HepG2 (cell line): ENCODE measurements around the gene MS4A18. TPM values are rescaled to one million over a fixed set of nuclear protein-coding genes. Genes with fewer than 3 reads are reported as not detected.

Experiments
- ATAC-seq: fragments of 200-7000 bp; cut with Tn5 transposase; 3 replicates; pipeline ENCODE4 v1.9.1; 2020; ENCODE audit warnings: mild to moderate bottlenecking, moderate library complexity
- BruUV-seq: library from RNA; stranded (reverse); fragments of 400-500 nt; replicated peaks from 2 replicates; lab custom pipeline; 2021; lab: Mats Ljungman, UMichigan
- CTCF ChIA-PET: fragments of 300-600 bp; formaldehyde crosslinking; extraction: SDS; loops from one replicate; lab custom pipeline; 2021; ENCODE audit warnings: low total read pairs, inconsistent platforms, low intra/inter-chr PET ratio; lab: Yijun Ruan, JAX
- POLR2A ChIA-PET: fragments of 350-600 bp; sonication (Branson Sonifier 250); formaldehyde crosslinking; loops from one replicate; lab custom pipeline; 2020; ENCODE audit warnings: antibody characterized with exemption, inconsistent platforms; lab: Yijun Ruan, JAX
- DNase-seq: peaks from one replicate; pipeline ENCODE4 v3.0.0-alpha.2; 2015; ENCODE audit warnings: low spot score
- FAIRE-seq: peaks from 3 replicates; lab custom pipeline; 2011; peaks lifted over from hg19 to GRCh38; lab: Jason Lieb, UNC
- H2AFZ ChIP-seq: one replicate; pipeline ENCODE4 v1.6.1; 2011; ENCODE audit warnings: low read length, inconsistent platforms
- H3K27ac ChIP-seq: fragments of 300-600 bp; 3 replicates; pipeline ENCODE4 v1.8.0; 2011; ENCODE audit warnings: mixed run types, mild to moderate bottlenecking, mixed read lengths, low read length, inconsistent platforms; ENCODE audit not compliant: insufficient read depth; ENCODE audit errors: extremely low read length
- H3K27me3 ChIP-seq, 2 experiments: fragments of 200-600 bp in 1 of 2; 2 replicates in 1 of 2; 3 replicates in 1 of 2; pipeline versions ENCODE4 v1.6.0 to v1.8.0; 2011; ENCODE audit warnings: low read length in 2 of 2, mild to moderate bottlenecking in 2 of 2, moderate library complexity in 2 of 2, inconsistent platforms in 1 of 2; ENCODE audit not compliant: insufficient read depth in 2 of 2, control insufficient read depth in 1 of 2
- H3K36me3 ChIP-seq, 2 experiments: fragments of 200-600 bp in 1 of 2; replicated peaks in 1 of 2; 2 replicates in 1 of 2; 3 replicates in 1 of 2; pipeline versions ENCODE4 v1.5.1 to v1.8.0; 2011; ENCODE audit warnings: low read length in 2 of 2, inconsistent platforms in 1 of 2; ENCODE audit not compliant: insufficient read depth in 2 of 2, control insufficient read depth in 1 of 2
- H3K4me1 ChIP-seq: 2 replicates; pipeline ENCODE4 v1.5.1; 2012; ENCODE audit warnings: low read length, inconsistent platforms; ENCODE audit not compliant: insufficient read depth
- H3K4me2 ChIP-seq: 2 replicates; pipeline ENCODE4 v1.6.0; 2011; ENCODE audit warnings: low read depth, low read length, inconsistent platforms
- H3K4me3 ChIP-seq, 3 experiments: fragments of 200-600 bp in 1 of 3; sonication (generic), shearing (Covaris generic) in 1 of 3; replicated peaks in 1 of 3; 2 replicates each; pipeline ENCODE4 v1.5.1; 2011 to 2016; ENCODE audit warnings: low read length in 3 of 3, inconsistent platforms in 2 of 3, low read depth in 2 of 3, mild to moderate bottlenecking in 2 of 3, control low read depth in 1 of 3, mixed read lengths in 1 of 3; ENCODE audit not compliant: insufficient read depth in 1 of 3
- H3K79me2 ChIP-seq: one replicate; pipeline ENCODE4 v1.6.1; 2011; ENCODE audit warnings: low read length, inconsistent platforms; ENCODE audit not compliant: insufficient read depth
- H3K9ac ChIP-seq: 2 replicates; pipeline ENCODE4 v1.6.0; 2011; ENCODE audit warnings: mild to moderate bottlenecking, low read depth, low read length, inconsistent platforms; ENCODE audit not compliant: insufficient read depth
- H3K9me3 ChIP-seq: 2 replicates; pipeline ENCODE4 v1.5.1; 2012; ENCODE audit warnings: mild to moderate bottlenecking, low read length
- H4K20me1 ChIP-seq: 2 replicates; pipeline ENCODE4 v1.6.0; 2011; ENCODE audit warnings: inconsistent platforms, mild to moderate bottlenecking, low read length, moderate library complexity; ENCODE audit not compliant: insufficient read depth
- EHMT2 ChIP-seq: fragments of 200-600 bp; sonication (generic); IDR thresholded peaks from 2 replicates; pipeline ENCODE4 v1.7.0; 2017; ENCODE audit warnings: antibody characterized with exemption, low read depth, low read length, borderline replicate concordance
- ELF3 ChIP-seq: IDR thresholded peaks from 2 replicates; pipeline ENCODE4 v1.6.1; 2016; ENCODE audit warnings: missing genetic modification reagents, missing compliant biosample characterization
- KLF9 ChIP-seq: IDR thresholded peaks from 2 replicates; pipeline ENCODE4 v1.6.1; 2016; ENCODE audit warnings: low read depth
- MED8 ChIP-seq: sonication (generic); formaldehyde crosslinking; IDR thresholded peaks from 2 replicates; pipeline ENCODE4 v1.8.1; 2023; ENCODE audit warnings: mild to moderate bottlenecking, missing genetic modification reagents; ENCODE audit not compliant: insufficient replicate concordance
- NFE2L1 ChIP-seq: sonication (generic); formaldehyde crosslinking; IDR thresholded peaks from 2 replicates; pipeline ENCODE4 v1.4.0; 2020; ENCODE audit warnings: missing genetic modification reagents, mild to moderate bottlenecking, borderline replicate concordance
- SMAD1 ChIP-seq: sonication (generic); formaldehyde crosslinking; IDR thresholded peaks from 2 replicates; pipeline ENCODE4 v1.4.0; 2020; ENCODE audit warnings: missing genetic modification reagents, low read depth, mild to moderate bottlenecking, borderline replicate concordance
- SPEN ChIP-seq: sonication (generic); formaldehyde crosslinking; IDR thresholded peaks from 2 replicates; pipeline ENCODE4 v1.5.1; 2020; ENCODE audit warnings: low read depth, mild to moderate bottlenecking, missing genetic modification reagents
- TCF7L2 ChIP-seq: IDR thresholded peaks from 2 replicates; pipeline ENCODE4 v1.6.1; 2011; ENCODE audit warnings: mild to moderate bottlenecking, low read depth, low read length, moderate library complexity
- THYN1 ChIP-seq: sonication (generic); formaldehyde crosslinking; IDR thresholded peaks from 2 replicates; pipeline ENCODE4 v1.8.1; 2023; ENCODE audit warnings: low read depth, mild to moderate bottlenecking, moderate library complexity, missing genetic modification reagents, borderline replicate concordance
- TRIM24 ChIP-seq: sonication (generic); formaldehyde crosslinking; IDR thresholded peaks from 2 replicates; pipeline ENCODE4 v1.8.0; 2022; ENCODE audit warnings: mild to moderate bottlenecking, missing genetic modification reagents
- WIZ ChIP-seq: sonication (generic); formaldehyde crosslinking; IDR thresholded peaks from 2 replicates; pipeline ENCODE4 v1.5.1; 2020; ENCODE audit warnings: mild to moderate bottlenecking, missing genetic modification reagents
- ZNF275 ChIP-seq: sonication (generic); formaldehyde crosslinking; IDR thresholded peaks from 2 replicates; pipeline ENCODE4 v1.8.0; 2022; ENCODE audit warnings: missing genetic modification reagents, mild to moderate bottlenecking, inconsistent platforms, borderline replicate concordance
- ZNF326 ChIP-seq: sonication (generic); formaldehyde crosslinking; IDR thresholded peaks from 2 replicates; pipeline ENCODE4 v1.4.0; 2020; ENCODE audit warnings: missing genetic modification reagents, borderline replicate concordance
- ZNF33A ChIP-seq: sonication (generic); formaldehyde crosslinking; IDR thresholded peaks from 2 replicates; pipeline ENCODE4 v1.5.1; 2020; ENCODE audit warnings: missing genetic modification reagents, mild to moderate bottlenecking, moderate library complexity, borderline replicate concordance
- WGBS: methylation state at CpG from one replicate; pipeline ENCODE4 v1.1.6; 2017; ENCODE audit warnings: low lambda C conversion rate; 5-methylcytosine and 5-hydroxymethylcytosine counted together
- in situ Hi-C: cut with HindIII; loops from 2 replicates; pipeline ENCODE4 v1.10.0; 2017; ENCODE audit warnings: low pct_unique_long_range_greater_than_20kb; ENCODE audit not compliant: extremely low pct_ligation_motif_present
- intact Hi-C: fragments of 100-400 bp; cut with micrococcal nuclease; formaldehyde crosslinking; loops from one replicate; pipeline ENCODE4 v1.10.0; 2022; ENCODE audit not compliant: unreplicated experiment
- polyA plus RNA-seq, 8 experiments: library from polyadenylated mRNA; depleted of rRNA in 3 of 8; stranded (reverse) in 7 of 8; unstranded in 1 of 8; fragments of >200 nt; fragmentation: Illumina TruSeq in 4 of 8; extraction: Trizol in 4 of 8; gene quantifications; 2 replicates each; pipeline versions ENCODE4 v1.2.1 to v1.2.3, GENCODE V29; 2011 to 2016; ENCODE audit warnings: low read depth in 4 of 8, missing spikeins in 1 of 8, mixed read lengths in 1 of 8; ENCODE audit not compliant: insufficient read depth in 1 of 8
- total RNA-seq, 5 experiments: library from RNA; depleted of rRNA; stranded (reverse); fragments of >200 nt; fragmentation: Illumina TruSeq; extraction: Trizol; gene quantifications; 2 replicates each; pipeline ENCODE4 v1.2.3, GENCODE V29; 2016; ENCODE audit warnings: low read depth in 1 of 5

Gene MS4A18
- total and polyA plus RNA-seq, 2 of the 13 experiments (the other 11 are each of a cell fraction or from before 2014, with no cell fraction given), result not detected

- TF ChIP-seq WIZ (CRISPR knock-in tag) (no peak), MED8 (CRISPR knock-in tag) (no peak), TRIM24 (CRISPR knock-in tag) (no peak), ZNF275 (CRISPR knock-in tag) (no peak), KLF9 (CRISPR knock-in tag) (no peak), SPEN (CRISPR knock-in tag) (no peak), ELF3 (CRISPR knock-in tag) (no peak), SMAD1 (CRISPR knock-in tag) (no peak), EHMT2 (no peak), THYN1 (CRISPR knock-in tag) (no peak), ZNF33A (CRISPR knock-in tag) (no peak), TCF7L2 (no peak), ZNF326 (no peak), NFE2L1 (CRISPR knock-in tag) (no peak)
- Histone ChIP-seq H2AFZ (no peak overlapping the region), H3K79me2 (no peaks in the 10 kb centered on the region), H4K20me1 (no peaks in the 10 kb centered on the region), H3K27ac (no peak overlapping the region), H3K4me2 (no peak overlapping the region), H3K4me1 (no peaks in the 10 kb centered on the region), H3K9ac (no peak overlapping the region), H3K36me3 (no peaks in the 10 kb centered on the region), H3K27me3 (peaks cover 0 to 5% of the 10 kb centered on the region in 2 experiments; a peak in 1 of 5 replicates), H3K9me3 (no peaks in the 10 kb centered on the region), H3K4me3 (no peak overlapping the region)
- intact Hi-C loops, result no loop called here
- 32% methylated on average over 4 of the region's 4 CpGs for WGBS
- in situ Hi-C loops, result no loop called here
- ChIA-PET CTCF (no interaction called here), POLR2A (no interaction called here)
- FAIRE-seq (no peak), DNase-seq (no peak), ATAC-seq (no peak)
- no TSS peak for BruUV-seq
Observed at GRCh38 chr11:60781981-60782316, 57.4 kb downstream of the MS4A18 start.
